GM12872 (cell line): ENCODE results near the gene AQP9.

Experiments used
- TF ChIP-seq, protein P1 (sequence below): IDR thresholded peaks from 3 replicates; pipeline ENCODE4 v1.5.1; 2011; ENCODE audit warnings: low read depth, mild to moderate bottlenecking, low read length, moderate library complexity; ENCODE audit not compliant: insufficient read depth

Gene AQP9

DNA sequence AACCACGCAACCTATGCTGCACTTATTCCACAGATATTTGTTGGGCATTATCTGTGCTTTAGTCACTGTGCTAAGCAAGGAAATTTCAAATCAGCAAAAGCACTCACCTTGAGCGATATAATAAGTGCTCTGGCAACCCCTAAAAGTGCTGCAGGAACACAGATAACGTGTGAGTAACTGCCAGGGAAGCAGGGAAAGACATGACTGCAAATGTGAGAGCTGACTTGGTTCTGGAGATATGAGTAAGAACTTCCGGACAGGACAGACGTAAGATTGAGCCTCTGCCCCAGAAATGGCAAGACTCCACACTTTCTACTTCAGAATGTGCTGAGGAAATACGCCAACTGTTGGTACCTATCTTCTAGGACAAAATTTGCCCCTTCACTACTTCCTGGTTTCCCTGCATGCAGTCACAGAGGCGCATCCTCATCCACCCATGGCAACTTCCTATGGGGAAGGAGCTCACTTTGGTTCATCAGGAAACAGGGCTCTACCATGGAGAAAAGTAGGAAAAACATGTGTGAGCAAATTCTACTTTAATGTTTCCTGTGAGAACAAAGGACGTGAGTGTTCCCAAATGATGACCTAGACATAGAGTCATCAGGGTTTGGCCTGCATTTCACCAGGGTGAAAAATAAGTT lies 41.7 kb downstream of the AQP9 start:
- TF ChIP-seq, protein P1, sequence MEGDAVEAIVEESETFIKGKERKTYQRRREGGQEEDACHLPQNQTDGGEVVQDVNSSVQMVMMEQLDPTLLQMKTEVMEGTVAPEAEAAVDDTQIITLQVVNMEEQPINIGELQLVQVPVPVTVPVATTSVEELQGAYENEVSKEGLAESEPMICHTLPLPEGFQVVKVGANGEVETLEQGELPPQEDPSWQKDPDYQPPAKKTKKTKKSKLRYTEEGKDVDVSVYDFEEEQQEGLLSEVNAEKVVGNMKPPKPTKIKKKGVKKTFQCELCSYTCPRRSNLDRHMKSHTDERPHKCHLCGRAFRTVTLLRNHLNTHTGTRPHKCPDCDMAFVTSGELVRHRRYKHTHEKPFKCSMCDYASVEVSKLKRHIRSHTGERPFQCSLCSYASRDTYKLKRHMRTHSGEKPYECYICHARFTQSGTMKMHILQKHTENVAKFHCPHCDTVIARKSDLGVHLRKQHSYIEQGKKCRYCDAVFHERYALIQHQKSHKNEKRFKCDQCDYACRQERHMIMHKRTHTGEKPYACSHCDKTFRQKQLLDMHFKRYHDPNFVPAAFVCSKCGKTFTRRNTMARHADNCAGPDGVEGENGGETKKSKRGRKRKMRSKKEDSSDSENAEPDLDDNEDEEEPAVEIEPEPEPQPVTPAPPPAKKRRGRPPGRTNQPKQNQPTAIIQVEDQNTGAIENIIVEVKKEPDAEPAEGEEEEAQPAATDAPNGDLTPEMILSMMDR, result no peak

- TF ChIP-seq, protein P1, result peak; percentile 82
These were observed 44.4 kb downstream of the AQP9 start for GRCh38 chr15:58182460-58183163.

- TF ChIP-seq, protein P1, result no peak
These were observed 47.3 kb downstream of the AQP9 start for GRCh38 chr15:58185439-58185838.

GRCh38 chr15:58189148-58189811 lies 51.1 kb downstream of the AQP9 start:
- TF ChIP-seq, protein P1, result no peak

DNA sequence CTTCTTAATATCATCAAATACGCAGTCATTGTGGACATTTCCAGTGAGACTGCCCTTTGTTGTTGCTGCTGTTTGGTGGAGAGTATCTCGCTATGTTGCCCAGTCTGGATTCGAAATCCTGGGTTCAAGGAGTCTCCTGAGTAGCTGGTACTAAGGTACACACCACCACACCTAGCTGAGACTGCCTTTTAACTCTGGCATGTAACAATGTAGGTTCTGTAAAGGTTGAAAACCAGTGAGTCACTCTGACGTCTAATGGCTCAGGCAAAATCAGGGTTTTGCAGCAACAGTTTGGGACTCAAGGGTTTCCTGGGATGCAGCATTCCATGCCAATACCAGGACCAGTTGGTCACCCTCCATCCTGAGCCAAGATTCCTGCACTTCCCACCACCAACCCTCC lies 52.2 kb downstream of the AQP9 start:
- TF ChIP-seq, protein P1, result no peak

- TF ChIP-seq, protein P1, result no peak
These were observed 62.6 kb downstream of the AQP9 start for GRCh38 chr15:58200739-58201138.

GRCh38 chr15:58201516-58201915 lies 63.3 kb downstream of the AQP9 start:
- TF ChIP-seq, protein P1, result no peak
